NK-92 treated with Interleukin-12 subunit alpha and Interleukin-12 subunit beta, amount 100 ng/mL, for 24 hours (cell line): ENCODE data around the gene TWIST2.

Experiments
- DNase-seq: peaks from one replicate; lab custom pipeline; 2025; lab: John Stamatoyannopoulos, UW

Gene TWIST2

GRCh38 chr2:238890618-238891456 lies 43.0 kb downstream of the TWIST2 start:
- no peak for DNase-seq

- DNase-seq: no peak
Observed at GRCh38 chr2:238891457-238892203, 43.7 kb downstream of the TWIST2 start.

GRCh38 chr2:238892204-238892500 lies 44.3 kb downstream of the TWIST2 start:
- DNase-seq: no peak

GRCh38 chr2:238892796-238893195 lies 44.9 kb downstream of the TWIST2 start:
- DNase-seq: no peak

GRCh38 chr2:238893349-238894000 lies 45.6 kb downstream of the TWIST2 start:
- no peak for DNase-seq

GRCh38 chr2:238894226-238894949 lies 46.5 kb downstream of the TWIST2 start:
- DNase-seq: no peak

GRCh38 chr2:238894950-238895298 lies 47.0 kb downstream of the TWIST2 start:
- no peak for DNase-seq

- DNase-seq: no peak
Observed at GRCh38 chr2:238895361-238895882, 47.5 kb downstream of the TWIST2 start.

- DNase-seq: no peak
Observed at GRCh38 chr2:238895891-238896600, 48.2 kb downstream of the TWIST2 start.

- DNase-seq: no peak
Observed at GRCh38 chr2:238896641-238897040, 48.8 kb downstream of the TWIST2 start.

- DNase-seq: no peak
Observed at GRCh38 chr2:238897122-238897880, 49.4 kb downstream of the TWIST2 start.

GRCh38 chr2:238897911-238898311 lies 50.0 kb downstream of the TWIST2 start:
- DNase-seq: no peak

- DNase-seq: no peak
Observed at GRCh38 chr2:238898534-238899281, 50.8 kb downstream of the TWIST2 start.

GRCh38 chr2:238899386-238899785 lies 51.5 kb downstream of the TWIST2 start:
- no peak for DNase-seq

- no peak for DNase-seq
Observed at GRCh38 chr2:238900511-238900910, 52.6 kb downstream of the TWIST2 start.

GRCh38 chr2:238901461-238902057 lies 53.7 kb downstream of the TWIST2 start:
- DNase-seq: no peak

GRCh38 chr2:238902285-238902684 lies 54.4 kb downstream of the TWIST2 start:
- DNase-seq: no peak

- no peak for DNase-seq
Observed at GRCh38 chr2:238903141-238903540, 55.3 kb downstream of the TWIST2 start.

GRCh38 chr2:238904177-238904576 lies 56.3 kb downstream of the TWIST2 start:
- no peak for DNase-seq

GRCh38 chr2:238904716-238905115 lies 56.8 kb downstream of the TWIST2 start:
- no peak for DNase-seq
